NB4 (cell line): ENCODE measurements around the gene RIOK2.
"Not testable (repeated sequence)": the region's sequence is repeated elsewhere in the genome, so short reads cannot be mapped to it uniquely, and the experiment has no call there.

Experiments used
- DNase-seq: peaks from one replicate; pipeline ENCODE4 v3.0.0; 2010; ENCODE audit warnings: low read depth
- H3K4me3 ChIP-seq: one replicate; pipeline ENCODE4 v1.5.1; 2011; ENCODE audit warnings: mild to moderate bottlenecking, low read depth, low read length, moderate library complexity
- CTCF ChIP-seq: IDR thresholded peaks from one replicate; pipeline ENCODE4 v1.5.1; 2012; ENCODE audit warnings: low read depth, low read length
- MAX ChIP-seq: IDR thresholded peaks from 2 replicates; pipeline ENCODE4 v1.6.1; 2011; ENCODE audit warnings: low read depth, low read length
- MYC ChIP-seq: IDR thresholded peaks from 2 replicates; pipeline ENCODE4 v1.6.1; 2011; ENCODE audit warnings: low read depth, low read length
- POLR2A ChIP-seq: IDR thresholded peaks from 2 replicates; pipeline ENCODE4 v1.6.1; 2011; ENCODE audit warnings: mild to moderate bottlenecking; ENCODE audit not compliant: insufficient read length; ENCODE audit errors: extremely low read depth

The RIOK2 gene

GRCh38 chr5:97141031-97141430 is 42.0 kb downstream of the RIOK2 start:
- TF ChIP-seq CTCF, result no peak
- TF ChIP-seq MYC, result no peak
- TF ChIP-seq POLR2A, result no peak
- no peak for TF ChIP-seq MAX
- DNase-seq, result no peak
- no peak overlapping the region for H3K4me3 ChIP-seq

GRCh38 chr5:97140250-97140649 is 42.8 kb downstream of the RIOK2 start:
- not testable (repeated sequence) for DNase-seq, H3K4me3 ChIP-seq

- no peak for DNase-seq
- TF ChIP-seq POLR2A (no peak), CTCF (no peak), MAX (no peak), MYC (no peak)
- H3K4me3 ChIP-seq, result no peak overlapping the region
Observed at GRCh38 chr5:97136475-97136874, 46.6 kb downstream of the RIOK2 start.

- no peak for DNase-seq
- no peak overlapping the region for H3K4me3 ChIP-seq
- TF ChIP-seq MYC, result no peak
- TF ChIP-seq MAX, result no peak
- TF ChIP-seq POLR2A, result no peak
- TF ChIP-seq CTCF, result no peak
Observed at GRCh38 chr5:97135868-97136267, 47.2 kb downstream of the RIOK2 start.

- DNase-seq, result no peak
- H3K4me3 ChIP-seq, result no peak overlapping the region
- TF ChIP-seq POLR2A, result no peak
- TF ChIP-seq MYC, result no peak
- no peak for TF ChIP-seq CTCF
- TF ChIP-seq MAX, result no peak
Observed at GRCh38 chr5:97134634-97135033, 48.4 kb downstream of the RIOK2 start.

GRCh38 chr5:97133101-97133500 is 49.9 kb downstream of the RIOK2 start:
- DNase-seq, result peak; percentile 8
- TF ChIP-seq CTCF (no peak), POLR2A (no peak), MAX (no peak)
- no peak overlapping the region for H3K4me3 ChIP-seq
